Jurkat, Clone E6-1 (cell line): Measurements from ENCODE around the gene KYNU.
A peak's percentile ranks its signal among the peaks of the same experiment; 100 is the strongest.
"Not testable (repeated sequence)": the region's sequence is repeated elsewhere in the genome, so short reads cannot be mapped to it uniquely, and the experiment has no call there.

ENCODE experiments used
- DNase-seq: peaks from one replicate; pipeline ENCODE4 v3.0.0-alpha.2; 2011; ENCODE audit warnings: low read depth, low spot score
- H3K4me3 ChIP-seq: 2 replicates; pipeline ENCODE4 v1.5.1; 2011; ENCODE audit warnings: mild to moderate bottlenecking, low read length, control low read depth, moderate library complexity

KYNU gene

DNA sequence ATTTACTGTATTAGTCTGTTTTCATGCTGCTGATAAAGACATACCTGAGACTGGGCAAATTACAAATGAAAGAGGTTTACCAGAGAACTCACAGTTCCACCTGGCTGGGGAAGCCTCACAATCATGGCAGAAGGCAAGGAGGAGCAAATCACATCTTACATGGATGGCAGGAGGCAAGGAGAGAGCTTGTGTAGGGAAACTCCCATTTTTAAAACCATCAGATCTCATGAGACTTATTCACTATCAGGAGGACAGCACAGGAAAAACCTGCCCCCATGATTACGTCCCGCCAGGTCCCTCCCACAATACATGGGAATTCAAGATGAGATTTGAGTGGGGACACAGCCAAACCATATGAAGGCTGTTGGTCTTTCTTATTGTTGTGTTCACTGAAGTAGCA lies 72.9 kb downstream of the KYNU start:
- DNase-seq, H3K4me3 ChIP-seq: not testable (repeated sequence)

DNA sequence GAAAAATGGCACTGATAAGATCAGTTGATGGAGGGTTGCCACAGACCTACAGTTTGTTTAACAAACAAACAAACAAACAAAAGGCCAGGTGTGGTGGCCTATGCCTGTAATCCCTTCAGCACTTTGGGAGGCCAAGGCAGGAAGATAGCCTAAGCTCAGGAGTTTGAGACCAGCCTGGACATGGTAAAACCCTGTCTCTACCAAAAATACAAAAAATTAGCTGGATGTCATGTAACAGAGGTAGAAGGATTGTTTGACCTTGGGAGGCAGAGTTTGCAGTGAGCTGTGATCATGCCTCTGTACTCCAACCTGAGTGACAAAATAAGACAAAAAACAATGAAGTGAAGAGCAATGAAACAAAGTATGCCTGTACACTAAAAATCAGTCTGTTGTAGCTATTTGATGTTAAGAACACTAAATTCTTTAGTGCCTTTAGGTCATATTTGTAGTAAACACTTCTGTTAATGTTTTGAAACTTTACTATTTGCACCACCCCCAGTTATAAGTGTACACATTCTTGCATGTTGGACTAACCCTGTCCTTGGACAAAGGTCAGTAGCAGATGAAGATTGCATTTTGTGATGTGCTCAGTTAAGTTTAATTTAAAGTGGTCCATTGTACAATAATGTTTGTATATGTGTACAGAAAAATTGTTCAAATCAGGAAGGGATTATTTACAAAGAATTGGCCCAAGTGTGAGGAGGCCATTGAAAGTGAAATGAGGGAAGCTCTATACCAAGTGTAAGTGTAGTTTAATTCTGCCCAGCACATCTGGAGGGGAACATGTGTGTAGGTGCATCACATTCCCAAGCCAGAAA lies 73.9 kb downstream of the KYNU start:
- no peak overlapping the region for H3K4me3 ChIP-seq
- no peak for DNase-seq

DNA sequence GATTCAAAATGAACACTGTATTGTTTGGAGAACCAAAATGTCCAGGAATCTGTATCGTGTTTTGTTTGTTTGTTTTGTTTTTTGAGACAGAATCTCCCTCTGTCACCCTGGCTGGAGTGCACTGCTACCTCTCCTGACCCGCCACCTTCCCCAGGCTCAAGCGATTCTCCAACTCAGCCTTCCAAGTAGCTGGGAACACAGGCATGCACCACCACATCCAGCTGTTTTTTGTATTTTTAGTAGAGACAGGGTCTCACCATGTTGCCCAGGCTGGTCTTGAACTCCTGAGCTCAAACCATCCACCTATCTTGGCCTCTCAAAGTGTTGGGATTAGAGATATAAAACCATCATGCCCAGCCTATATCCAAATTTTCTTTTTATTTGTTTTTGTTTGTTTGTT lies 74.6 kb downstream of the KYNU start:
- H3K4me3 ChIP-seq = no peak overlapping the region

DNA sequence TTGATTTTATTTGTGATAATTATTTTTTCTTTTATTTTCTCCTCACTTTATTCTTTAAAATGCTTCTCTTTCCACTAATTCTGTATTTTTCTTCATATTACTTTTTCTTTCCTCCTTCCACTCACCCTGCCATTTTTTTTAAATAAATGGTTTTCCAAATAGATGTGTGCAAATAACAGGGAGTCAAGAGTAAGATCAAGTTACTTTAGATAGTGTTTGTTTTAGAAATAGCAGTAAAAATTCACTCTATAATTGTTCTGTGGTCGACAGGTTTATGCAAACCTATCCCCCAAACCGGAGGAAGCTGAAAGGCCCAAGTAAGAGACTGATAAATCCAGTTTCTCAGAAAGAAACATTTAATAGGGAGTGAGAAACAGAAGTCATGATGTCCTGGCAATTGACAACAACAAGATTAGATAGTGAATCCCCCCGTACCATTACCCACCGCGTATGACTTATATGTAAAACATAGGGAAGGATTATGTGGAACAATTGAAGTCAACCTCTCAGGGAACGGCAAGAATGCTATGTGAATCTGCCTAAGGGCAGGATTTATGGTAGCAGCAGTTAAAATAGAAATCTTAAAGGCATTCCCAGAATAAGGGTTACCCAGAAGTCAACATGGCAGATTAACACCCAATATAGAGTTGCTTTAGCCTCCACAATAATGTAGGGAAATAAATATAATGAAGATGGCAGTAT lies 75.5 kb downstream of the KYNU start:
- no peak for DNase-seq
- no peak overlapping the region for H3K4me3 ChIP-seq

More for the DNA sequence above, 74.6 kb downstream of the KYNU start:
- DNase-seq = no peak

DNA sequence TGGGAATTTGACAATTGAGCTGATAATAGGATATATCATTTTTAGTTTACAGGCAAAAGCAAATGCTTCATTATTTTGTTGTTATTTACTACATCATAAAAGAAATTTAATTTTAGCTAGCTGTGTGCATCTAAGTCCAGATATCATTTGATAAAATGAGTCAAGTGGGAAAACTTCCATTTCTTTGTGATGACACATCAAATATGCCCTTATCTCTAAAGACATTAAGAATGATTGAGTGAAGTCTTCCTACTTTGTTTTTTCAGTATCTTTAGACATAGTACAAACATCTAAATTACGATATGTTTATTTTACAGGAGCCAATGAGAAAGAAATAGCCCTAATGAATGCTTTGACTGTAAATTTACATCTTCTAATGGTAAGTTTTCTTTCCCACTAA lies 77.0 kb downstream of the KYNU start:
- DNase-seq = no peak

DNA sequence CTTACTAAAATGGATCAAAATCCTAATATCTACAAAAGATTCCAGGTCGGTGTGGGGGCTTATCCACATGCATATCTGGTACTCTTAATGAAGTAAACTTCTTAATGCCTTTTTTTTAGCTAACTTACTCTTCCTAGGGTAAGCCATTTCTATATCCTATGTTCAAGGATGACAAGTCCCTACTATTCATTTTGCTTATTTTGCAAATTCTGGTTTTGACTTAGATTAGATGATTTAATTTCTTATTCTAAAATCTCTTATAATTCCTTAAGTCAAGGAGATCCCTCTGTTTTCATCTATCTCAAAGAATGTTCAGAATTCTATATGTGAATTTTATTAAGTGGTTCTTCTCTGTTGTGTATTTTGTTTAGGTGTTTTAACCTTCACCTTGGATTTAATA lies 79.7 kb downstream of the KYNU start:
- no peak for DNase-seq
- no peak overlapping the region for H3K4me3 ChIP-seq

More for the DNA sequence above, 77.0 kb downstream of the KYNU start:
- no peak overlapping the region for H3K4me3 ChIP-seq

DNA sequence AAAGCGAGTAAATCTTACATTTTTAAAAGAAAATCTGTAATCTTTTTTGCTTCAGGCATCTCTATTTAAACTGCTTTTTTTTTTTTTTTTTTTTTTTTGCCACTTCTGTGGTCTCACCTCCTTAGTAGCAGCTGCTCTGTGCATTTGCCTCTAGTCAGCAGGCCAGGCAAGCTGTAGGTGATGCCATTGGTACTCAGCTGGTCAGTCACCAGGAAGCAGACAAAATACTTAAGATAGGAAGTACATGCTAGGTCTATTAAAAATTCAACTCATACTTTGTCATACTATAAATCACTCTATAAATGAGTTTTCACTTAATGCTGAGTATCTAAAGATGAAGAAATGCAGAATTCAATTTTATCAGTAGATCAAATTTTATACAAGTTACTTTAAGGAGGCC lies 83.7 kb downstream of the KYNU start:
- no peak overlapping the region for H3K4me3 ChIP-seq

DNA sequence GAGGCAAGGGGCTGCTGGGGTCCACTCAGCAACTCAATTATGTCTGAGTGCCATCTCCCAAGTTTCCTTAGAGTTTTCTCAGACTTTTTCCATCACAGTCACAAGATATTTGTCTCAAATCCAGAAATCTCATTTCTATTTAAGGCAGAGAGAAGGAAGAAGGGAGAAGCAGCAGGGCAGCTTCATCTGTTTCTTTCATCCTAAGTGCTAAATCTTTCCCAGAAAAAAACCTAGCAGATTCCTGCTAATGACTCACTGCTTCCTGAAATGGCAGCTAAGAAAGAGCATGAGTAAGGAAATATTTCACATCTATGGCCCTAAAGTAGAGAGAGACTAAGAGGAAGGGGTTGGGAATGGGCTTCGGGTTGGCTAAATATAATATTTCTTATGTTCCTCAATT lies 88.0 kb downstream of the KYNU start:
- no peak for DNase-seq
- H3K4me3 ChIP-seq = no peak overlapping the region

More for the DNA sequence above, 83.7 kb downstream of the KYNU start:
- DNase-seq = no peak

DNA sequence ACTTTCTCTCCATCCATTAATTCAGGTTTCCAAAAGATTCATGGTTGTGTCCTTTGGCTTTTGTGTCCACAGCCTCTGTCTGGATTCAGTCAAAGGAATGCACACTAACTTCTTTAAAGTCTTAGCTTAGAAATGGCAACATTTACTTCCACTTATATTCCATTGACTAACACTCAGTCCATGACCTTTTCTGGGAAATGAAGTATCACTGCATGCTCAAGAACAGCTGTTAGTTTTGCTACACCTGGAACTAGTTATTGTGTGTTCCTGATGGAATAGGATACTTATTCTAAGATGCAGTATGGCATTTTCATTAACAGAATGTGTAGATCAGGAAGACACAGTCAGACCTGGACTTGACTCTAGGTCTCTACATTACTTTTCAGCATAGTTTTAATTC lies 88.8 kb downstream of the KYNU start:
- H3K4me3 ChIP-seq = no peak overlapping the region
- DNase-seq = no peak

DNA sequence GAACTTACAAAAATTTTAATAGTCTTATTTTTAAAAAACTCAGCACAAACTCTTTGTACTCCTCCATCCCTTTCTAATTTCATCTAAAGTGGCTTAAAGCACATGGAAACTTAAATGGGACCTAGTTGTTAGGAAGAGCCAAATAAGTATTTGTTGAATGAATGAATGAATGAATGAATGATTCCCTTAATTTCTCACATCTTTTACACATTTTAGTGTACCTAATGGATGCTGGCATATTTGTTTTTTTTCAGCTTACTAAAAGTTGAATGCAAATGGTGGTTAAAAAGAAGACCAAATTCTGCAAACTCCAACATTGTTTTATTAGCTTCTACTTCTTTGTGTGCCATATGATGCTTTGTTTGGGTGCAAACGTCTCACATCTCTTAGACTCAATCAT lies 89.6 kb downstream of the KYNU start:
- no peak overlapping the region for H3K4me3 ChIP-seq
- no peak for DNase-seq

DNA sequence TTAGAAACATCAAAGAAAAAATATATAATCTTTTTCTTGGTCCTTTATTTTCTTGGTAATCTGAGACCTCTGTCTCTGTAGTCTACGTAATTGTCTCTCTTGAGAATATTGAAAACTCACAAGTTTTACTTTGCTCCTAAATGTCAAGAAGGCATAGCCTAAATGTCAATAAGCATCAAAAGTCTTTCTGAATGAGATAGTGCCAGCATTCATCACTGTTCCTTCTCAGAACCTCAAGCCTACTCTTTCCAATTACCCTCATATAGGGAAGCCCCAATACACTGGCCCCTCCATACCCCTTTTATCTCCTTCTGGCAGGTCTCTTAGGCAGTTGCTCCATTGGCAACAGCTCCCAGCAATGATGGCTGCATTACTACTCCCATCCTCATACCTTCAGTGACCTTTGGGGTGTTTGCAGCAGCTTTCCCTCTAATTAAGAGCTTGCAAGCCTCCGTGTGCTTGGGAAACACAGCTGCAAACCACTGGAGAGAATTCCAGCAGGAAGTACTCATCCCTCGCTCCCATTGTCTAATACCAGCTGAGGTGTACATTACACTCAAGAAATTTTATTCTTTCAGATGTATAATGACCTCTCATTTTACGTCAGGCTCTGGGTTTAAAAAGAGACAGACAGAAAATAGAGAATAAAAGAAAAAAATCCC lies 95.8 kb downstream of the KYNU start:
- H3K4me3 ChIP-seq = no peak overlapping the region
- no peak for DNase-seq

DNA sequence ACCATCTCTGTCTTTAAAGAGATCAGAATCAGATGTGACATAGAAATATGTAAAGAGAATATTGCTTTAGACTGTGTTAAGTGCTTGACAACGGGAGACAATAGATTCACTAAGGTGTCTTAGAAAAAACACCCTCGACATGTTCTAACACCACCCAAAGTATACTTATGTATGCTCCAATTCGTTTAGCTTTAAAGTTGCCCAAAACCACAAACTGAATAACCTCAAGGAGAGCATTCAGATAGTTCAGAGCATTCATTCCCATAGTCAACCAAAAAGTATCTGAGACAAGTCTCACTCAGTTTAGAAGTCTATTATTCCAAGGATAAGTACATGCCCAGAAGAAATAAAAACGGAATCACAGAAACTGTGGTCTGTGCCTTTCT lies 96.4 kb downstream of the KYNU start:
- no peak overlapping the region for H3K4me3 ChIP-seq

DNA sequence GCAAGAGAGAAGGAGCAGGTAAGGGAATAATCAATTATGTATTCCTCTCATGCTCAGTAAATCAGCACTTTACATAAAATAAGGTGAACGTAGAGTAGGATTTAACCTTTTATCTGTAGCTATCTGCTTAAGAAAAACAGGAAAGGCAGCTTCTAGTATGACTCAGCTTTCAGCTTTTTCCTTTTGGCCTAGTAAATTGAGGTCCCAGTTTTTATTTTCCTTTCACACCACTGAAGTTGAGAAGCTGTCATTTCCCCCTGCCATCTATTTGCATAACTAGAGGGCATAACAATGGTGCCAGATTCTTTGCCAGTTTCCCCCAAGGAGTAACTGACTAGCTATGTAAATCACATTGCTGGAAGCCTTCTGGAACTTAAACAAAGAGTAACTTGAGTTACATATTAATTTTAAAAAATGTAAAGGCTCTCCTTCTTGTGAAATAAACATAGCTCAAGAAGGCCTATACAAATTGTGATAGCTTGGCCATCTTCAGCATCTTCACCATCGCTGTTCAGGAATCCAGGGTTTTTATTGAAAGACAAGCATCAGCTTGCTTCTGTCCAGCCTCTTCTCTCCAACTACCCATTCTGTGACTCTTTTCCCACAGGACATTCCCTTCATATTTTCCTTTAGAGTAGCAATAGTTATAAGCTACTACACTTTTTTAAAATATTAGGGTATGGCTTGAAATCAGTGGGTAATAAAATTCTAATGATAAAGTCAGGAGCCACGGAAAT lies 97.0 kb downstream of the KYNU start:
- DNase-seq = no peak
- H3K4me3 ChIP-seq = no peak overlapping the region

More for the DNA sequence above, 96.4 kb downstream of the KYNU start:
- peak; percentile 40 for DNase-seq

DNA sequence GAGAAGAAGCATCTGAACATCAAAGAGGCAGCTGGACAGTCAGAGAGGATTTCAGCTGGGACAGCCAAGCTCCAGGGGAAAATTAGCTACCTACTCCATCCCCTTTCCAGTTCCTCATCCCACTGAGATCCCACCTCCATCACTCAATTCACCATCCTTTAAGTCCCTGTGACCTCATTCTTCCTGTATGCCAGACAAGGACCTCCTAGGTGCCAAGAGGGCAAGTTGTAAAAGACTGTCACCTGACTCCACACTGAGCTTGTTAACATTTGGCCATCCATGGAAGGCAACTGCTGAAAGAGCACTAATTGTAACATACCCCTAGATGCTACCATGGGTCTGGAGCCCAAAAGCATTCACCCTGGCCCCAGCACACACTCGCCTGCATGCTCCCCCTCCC lies 97.8 kb downstream of the KYNU start:
- no peak overlapping the region for H3K4me3 ChIP-seq
- DNase-seq = no peak

DNA sequence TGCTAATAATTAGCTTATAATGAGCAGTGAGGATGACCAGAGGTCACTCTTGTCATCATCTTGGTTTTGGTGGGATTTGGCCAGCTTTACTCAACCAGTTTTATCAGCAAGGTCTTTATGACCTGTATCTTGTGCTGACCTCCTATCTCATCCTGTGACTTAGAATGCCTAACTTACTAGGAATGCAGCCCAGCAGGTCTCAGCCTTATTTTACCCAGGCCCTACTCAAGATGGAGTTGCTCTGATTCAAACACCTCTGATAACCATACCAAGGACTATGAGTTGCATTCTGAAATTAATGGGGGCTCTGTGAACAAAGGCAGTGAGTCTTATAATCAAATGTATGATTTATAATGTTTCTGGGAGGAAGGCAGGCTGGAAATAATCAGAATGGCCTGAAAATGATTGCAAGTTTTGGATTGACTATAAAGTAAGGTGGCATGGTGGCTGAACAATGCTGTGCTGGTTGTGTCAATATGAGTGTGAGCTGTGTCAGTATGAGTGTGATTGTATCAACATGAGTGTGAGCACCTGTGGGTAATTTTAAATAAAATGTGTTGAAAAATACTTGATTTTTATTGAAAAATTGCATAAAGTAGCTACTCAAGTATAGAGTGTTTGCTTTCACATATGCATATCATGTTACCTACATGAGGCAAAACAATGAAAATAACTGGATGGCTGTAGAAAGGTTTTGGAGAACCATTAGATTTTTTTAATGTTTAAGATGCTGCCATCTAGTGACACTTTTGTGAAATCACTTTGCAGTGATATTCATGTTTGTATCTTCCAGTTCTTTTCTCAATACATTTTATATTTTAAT lies 103.0 kb downstream of the KYNU start:
- DNase-seq = no peak
- no peak overlapping the region for H3K4me3 ChIP-seq

DNA sequence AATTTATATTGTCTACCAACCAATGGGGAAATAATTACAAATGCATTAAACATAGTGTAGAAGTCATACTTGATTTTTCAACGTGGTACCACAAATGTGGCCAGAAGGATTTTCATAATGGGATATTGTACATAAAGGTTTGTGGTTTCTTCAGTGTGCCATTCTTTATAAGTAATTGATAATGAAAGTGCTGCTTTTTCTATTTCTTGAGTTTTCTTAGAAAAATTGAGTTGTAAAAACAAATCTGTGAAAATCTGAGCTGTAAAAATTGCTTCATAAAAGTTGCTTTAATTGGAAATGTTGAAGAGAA lies 103.6 kb downstream of the KYNU start:
- DNase-seq = no peak
- no peak overlapping the region for H3K4me3 ChIP-seq

DNA sequence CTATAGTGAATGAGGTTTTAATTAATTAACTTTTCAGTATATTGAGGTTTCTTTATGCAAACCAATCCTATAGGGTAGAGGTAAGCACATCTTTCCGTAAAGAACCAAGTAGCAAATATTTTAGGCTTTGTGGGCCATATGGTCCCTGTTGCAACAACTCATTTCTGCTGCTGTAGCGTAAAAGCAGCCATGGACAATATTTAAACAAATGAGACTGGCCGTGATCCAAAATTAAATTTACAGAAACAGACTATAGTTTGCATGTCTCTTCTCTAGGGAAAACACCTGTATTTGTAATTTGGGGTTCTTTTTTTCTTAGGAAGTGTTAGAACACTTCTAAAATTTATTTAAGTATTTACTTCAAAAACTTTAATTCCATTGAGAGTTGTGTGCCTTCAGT lies 104.3 kb downstream of the KYNU start:
- H3K4me3 ChIP-seq = no peak overlapping the region
- DNase-seq = no peak

DNA sequence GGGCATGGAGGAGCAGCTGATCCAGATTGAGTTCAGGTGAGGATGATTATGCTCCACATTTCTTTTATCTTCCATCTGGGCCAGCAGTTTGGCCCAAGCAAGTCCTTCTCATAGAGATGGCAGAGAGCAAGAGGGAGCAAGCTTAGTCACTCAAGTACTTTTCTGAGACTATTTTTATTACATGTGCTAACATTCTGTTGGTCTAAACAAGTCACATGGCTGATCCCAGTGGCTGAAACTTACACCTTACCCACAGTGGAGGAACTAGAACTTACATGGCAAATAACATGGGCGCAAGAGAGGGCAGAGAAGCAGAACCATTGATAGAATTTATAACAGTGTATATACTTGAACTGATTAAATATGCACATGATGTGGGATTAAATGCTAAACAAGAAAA lies 105.7 kb downstream of the KYNU start:
- no peak for DNase-seq
- H3K4me3 ChIP-seq = no peak overlapping the region

DNA sequence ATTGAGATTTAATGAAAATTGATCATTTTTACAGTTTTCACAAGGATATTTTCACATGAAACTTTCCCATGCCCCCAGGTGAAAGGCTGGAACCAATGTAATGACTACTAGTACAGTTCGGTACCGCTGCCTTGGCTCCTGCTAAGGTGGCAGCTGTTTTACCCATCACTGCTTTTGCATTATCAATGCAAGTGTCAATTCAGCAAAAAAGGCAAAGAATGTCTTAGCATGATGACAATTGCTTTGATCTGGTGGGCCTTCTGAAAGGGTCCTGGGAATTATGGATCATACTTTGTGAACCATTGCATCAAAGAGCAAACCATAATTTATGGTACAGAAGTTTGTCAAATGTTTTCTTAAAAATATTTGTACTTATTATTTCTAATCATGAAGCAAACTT lies 107.2 kb downstream of the KYNU start:
- DNase-seq = no peak

More for the DNA sequence above, 107.2 kb downstream of the KYNU start:
- H3K4me3 ChIP-seq = no peak overlapping the region
